CD4-positive, alpha-beta memory T cell (primary cell): Measurements from ENCODE around the gene ECEL1. TPM values are rescaled to one million over a fixed set of nuclear protein-coding genes. Genes with fewer than 3 reads are reported as not detected.
"Not testable (repeated sequence)": the region's sequence is repeated elsewhere in the genome, so short reads cannot be mapped to it uniquely, and the experiment has no call there.

Source experiments
- CTCF ChIA-PET: fragments of 350-600 bp; sonication (Branson Sonifier 250); formaldehyde crosslinking; loops from one replicate; lab custom pipeline; 2021; ENCODE audit warnings: inconsistent platforms; ENCODE audit not compliant: partially characterized antibody; lab: Charles Lee
- POLR2A ChIA-PET: fragments of 350-600 bp; sonication (Branson Sonifier 250); formaldehyde crosslinking; loops from one replicate; lab custom pipeline; 2021; ENCODE audit not compliant: partially characterized antibody; lab: Charles Lee
- DNase-seq, 5 donors: peaks; one replicate each; pipeline versions ENCODE4 v3.0.0 to v3.0.0-alpha.2; 2020 to 2022; ENCODE audit warnings: mixed read lengths in 1 of 5
- H3K27ac ChIP-seq: one replicate; pipeline ENCODE4 v1.7.0; 2013; ENCODE audit warnings: low read depth, low read length
- H3K27me3 ChIP-seq: 2 replicates; pipeline ENCODE4 v1.7.0; 2013; ENCODE audit warnings: mild to moderate bottlenecking, low read length, moderate library complexity; ENCODE audit not compliant: insufficient read depth
- H3K36me3 ChIP-seq: 2 replicates; pipeline ENCODE4 v1.7.0; 2013; ENCODE audit warnings: mild to moderate bottlenecking, low read length, moderate library complexity; ENCODE audit not compliant: insufficient read depth
- H3K4me1 ChIP-seq: 2 replicates; pipeline ENCODE4 v1.7.0; 2013; ENCODE audit warnings: mild to moderate bottlenecking, low read length, moderate library complexity; ENCODE audit not compliant: insufficient read depth
- H3K4me3 ChIP-seq, 2 donors: one replicate each; pipeline ENCODE4 v1.7.0; 2013; ENCODE audit warnings: low read length in 2 of 2, mild to moderate bottlenecking in 1 of 2
- H3K9me3 ChIP-seq, 2 donors: one replicate each; pipeline ENCODE4 v1.7.0; 2013; ENCODE audit warnings: low read length in 2 of 2, control low read depth in 1 of 2; ENCODE audit not compliant: control insufficient read depth in 1 of 2
- H3K27ac Mint-ChIP-seq, 7 donors: one replicate each; pipeline ENCODE4 v1.8.0; 2020 to 2021; ENCODE audit warnings: mixed read lengths in 7 of 7, mild to moderate bottlenecking in 6 of 7, inconsistent platforms in 3 of 7, moderate library complexity in 3 of 7
- H3K27me3 Mint-ChIP-seq, 2 donors: one replicate each; pipeline ENCODE4 v1.8.0; 2020 to 2021; ENCODE audit warnings: mixed read lengths in 2 of 2
- H3K36me3 Mint-ChIP-seq, 2 donors: one replicate each; pipeline ENCODE4 v1.8.0; 2020 to 2021; ENCODE audit warnings: mixed read lengths in 2 of 2, inconsistent platforms in 1 of 2, mild to moderate bottlenecking in 1 of 2
- H3K4me1 Mint-ChIP-seq, 4 donors: one replicate each; pipeline ENCODE4 v1.8.0; 2020 to 2021; ENCODE audit warnings: mixed read lengths in 4 of 4, mild to moderate bottlenecking in 1 of 4
- H3K4me3 Mint-ChIP-seq, 8 donors: one replicate each; pipeline ENCODE4 v1.8.0; 2020 to 2021; ENCODE audit warnings: mixed read lengths in 8 of 8, mild to moderate bottlenecking in 7 of 8, moderate library complexity in 6 of 8, inconsistent platforms in 3 of 8
- H3K9me3 Mint-ChIP-seq, 8 donors: one replicate each; pipeline ENCODE4 v1.8.0; 2020 to 2021; ENCODE audit warnings: mixed read lengths in 8 of 8, mild to moderate bottlenecking in 5 of 8, inconsistent platforms in 3 of 8, moderate library complexity in 1 of 8
- intact Hi-C: fragments of 100-400 bp; cut with micrococcal nuclease; formaldehyde crosslinking; loops from one replicate; pipeline ENCODE4 v1.15.1; 2023
- polyA plus RNA-seq, 2 donors: library from polyadenylated mRNA; unstranded; fragments of 300-500 nt; fragmentation: Illumina TruSeq; gene quantifications; one replicate each; pipeline ENCODE4 v1.2.3, GENCODE V29; 2021
- total RNA-seq, 2 experiments: library from RNA; stranded (reverse); gene quantifications; one replicate each; pipeline ENCODE4 v1.2.3, GENCODE V29; 2021

ECEL1 gene
- not detected for total RNA-seq
- polyA plus RNA-seq = not detected

GRCh38 chr2:232487385-232488096, at the start of gene ECEL1:
TSS of gene ECEL1 (minus strand) at chr2:232487834. CDS start at chr2:232486653, 1,181 bp downstream.
- CTCF ChIA-PET = no interaction called here
- DNase-seq = no peak
- no peak within 1 kb of the TSS for H3K4me3 ChIP-seq
- Mint-ChIP-seq H3K36me3 (no peaks in the 10 kb centered on the region), H3K27ac (no peak within 1 kb of the TSS), H3K4me3 (peak within 1 kb of the TSS in 6 of 8 donors; percentile 4 to 72 (median 54)), H3K27me3 (peaks cover 22 to 41% of the 10 kb centered on the region in 2 donors), H3K9me3 (no peaks in the 10 kb centered on the region), H3K4me1 (peaks cover 2 to 25% (median 9%) of the 10 kb centered on the region in 4 donors)
- no peaks in the 10 kb centered on the region for H3K36me3 ChIP-seq
- H3K4me1 ChIP-seq = no peaks in the 10 kb centered on the region
- intact Hi-C loops = no loop called here
- no peak within 1 kb of the TSS for H3K27ac ChIP-seq
- H3K27me3 ChIP-seq = no peaks in the 10 kb centered on the region
- no peaks in the 10 kb centered on the region for H3K9me3 ChIP-seq
- POLR2A ChIA-PET = no interaction called here

- Mint-ChIP-seq H3K27me3 (peaks cover 3 to 21% of the 10 kb centered on the region in 2 donors), H3K9me3 (peaks cover 0 to 3% (median 0%) of the 10 kb centered on the region in 8 donors), H3K27ac (no peak overlapping the region), H3K4me1 (peaks cover 0 to 6% (median 2%) of the 10 kb centered on the region in 4 donors), H3K4me3 (no peak overlapping the region), H3K36me3 (no peaks in the 10 kb centered on the region)
- H3K9me3 ChIP-seq = no peaks in the 10 kb centered on the region
- no peak overlapping the region for H3K4me3 ChIP-seq
- H3K36me3 ChIP-seq = no peaks in the 10 kb centered on the region
- no peaks in the 10 kb centered on the region for H3K27me3 ChIP-seq
- intact Hi-C loops = no loop called here
- POLR2A ChIA-PET = no interaction called here
- H3K4me1 ChIP-seq = no peaks in the 10 kb centered on the region
- CTCF ChIA-PET = no interaction called here
- H3K27ac ChIP-seq = no peak overlapping the region
- no peak for DNase-seq
Measured at GRCh38 chr2:232537079-232537478, 49.4 kb upstream of the ECEL1 start.

- Histone ChIP-seq H3K27ac (no peak overlapping the region), H3K4me1 (no peaks in the 10 kb centered on the region), H3K4me3 (no peak overlapping the region), H3K27me3 (no peaks in the 10 kb centered on the region), H3K9me3 (no peaks in the 10 kb centered on the region), H3K36me3 (no peaks in the 10 kb centered on the region)
- no peak for DNase-seq
- intact Hi-C loops = no loop called here
- Mint-ChIP-seq H3K36me3 (no peaks in the 10 kb centered on the region), H3K4me3 (peak overlapping the region in 1 of 8 donors; percentile 3), H3K9me3 (peaks cover 0 to 3% (median 0%) of the 10 kb centered on the region in 8 donors), H3K4me1 (peaks cover 0 to 5% (median 2%) of the 10 kb centered on the region in 4 donors), H3K27me3 (peaks cover 3 to 24% of the 10 kb centered on the region in 2 donors), H3K27ac (no peak overlapping the region)
- ChIA-PET CTCF (no interaction called here), POLR2A (no interaction called here)
Measured at GRCh38 chr2:232535761-232536530, 48.3 kb upstream of the ECEL1 start.

GRCh38 chr2:232534940-232535651, 47.5 kb upstream of the ECEL1 start:
- no peaks in the 10 kb centered on the region for H3K27me3 ChIP-seq

GRCh38 chr2:232533944-232534710, 46.5 kb upstream of the ECEL1 start:
- H3K4me1 Mint-ChIP-seq = peaks cover 0 to 8% (median 3%) of the 10 kb centered on the region in 4 donors

More at GRCh38 chr2:232534940-232535651, 47.5 kb upstream of the ECEL1 start:
- no peak for DNase-seq
- no peak overlapping the region for H3K4me3 ChIP-seq
- no peaks in the 10 kb centered on the region for H3K4me1 ChIP-seq
- Mint-ChIP-seq H3K9me3 (peaks cover 0 to 3% (median 0%) of the 10 kb centered on the region in 8 donors), H3K27ac (no peak overlapping the region), H3K27me3 (peaks cover 3 to 27% of the 10 kb centered on the region in 2 donors), H3K4me1 (peaks cover 0 to 5% (median 2%) of the 10 kb centered on the region in 4 donors), H3K4me3 (no peak overlapping the region), H3K36me3 (no peaks in the 10 kb centered on the region)
- ChIA-PET CTCF (no interaction called here), POLR2A (no interaction called here)
- no peaks in the 10 kb centered on the region for H3K36me3 ChIP-seq
- intact Hi-C loops = no loop called here
- no peak overlapping the region for H3K27ac ChIP-seq
- H3K9me3 ChIP-seq = no peaks in the 10 kb centered on the region

GRCh38 chr2:232532821-232533220, 45.2 kb upstream of the ECEL1 start:
- intact Hi-C loops, H3K9me3 Mint-ChIP-seq, H3K27me3 ChIP-seq, H3K36me3 Mint-ChIP-seq, H3K4me3 Mint-ChIP-seq, H3K27ac ChIP-seq, H3K36me3 ChIP-seq, H3K9me3 ChIP-seq, H3K4me1 ChIP-seq, H3K4me3 ChIP-seq, POLR2A ChIA-PET, H3K27ac Mint-ChIP-seq, CTCF ChIA-PET, DNase-seq: not testable (repeated sequence)
- Mint-ChIP-seq H3K27me3 (peaks cover 9 to 32% of the 10 kb centered on the region in 2 donors), H3K4me1 (peaks cover 8 to 16% (median 12%) of the 10 kb centered on the region in 4 donors)

More at GRCh38 chr2:232533944-232534710, 46.5 kb upstream of the ECEL1 start:
- no peaks in the 10 kb centered on the region for H3K4me1 ChIP-seq
- no peaks in the 10 kb centered on the region for H3K9me3 ChIP-seq
- no peaks in the 10 kb centered on the region for H3K27me3 ChIP-seq
- ChIA-PET POLR2A (no interaction called here), CTCF (no interaction called here)
- H3K36me3 ChIP-seq = no peaks in the 10 kb centered on the region
- no peak for DNase-seq
- Mint-ChIP-seq H3K36me3 (no peaks in the 10 kb centered on the region), H3K27ac (peak overlapping the region in 1 of 7 donors; percentile 63), H3K27me3 (peaks cover 3 to 27% of the 10 kb centered on the region in 2 donors), H3K4me3 (no peak overlapping the region), H3K9me3 (peaks cover 0 to 3% (median 0%) of the 10 kb centered on the region in 8 donors)
- no peak overlapping the region for H3K27ac ChIP-seq
- intact Hi-C loops = no loop called here
- H3K4me3 ChIP-seq = no peak overlapping the region
